ENCODE results near the gene MRPL32.

The MRPL32 gene

GRCh38 chr7:42928754-42929153 lies 3.4 kb upstream of the MRPL32 start:
- DNase-seq, result no peak

- no peak for DNase-seq
Measured at GRCh38 chr7:42929449-42929848, 2.7 kb upstream of the MRPL32 start.

- no peak for DNase-seq
Measured at GRCh38 chr7:42930889-42931288, 1.3 kb upstream of the MRPL32 start.

GRCh38 chr7:42931447-42931833 lies 736 bp upstream of the MRPL32 start:
- no peak for DNase-seq

GRCh38 chr7:42932811-42933591 lies 825 bp downstream of the MRPL32 start:
- no peak for DNase-seq

- no peak for DNase-seq
Measured at GRCh38 chr7:42934291-42934690, 2.1 kb downstream of the MRPL32 start.

GRCh38 chr7:42935861-42936260 lies 3.7 kb downstream of the MRPL32 start:
- no peak for DNase-seq

- no peak for DNase-seq
Measured at GRCh38 chr7:42939457-42940240, 7.5 kb downstream of the MRPL32 start.

- peak; percentile 70 for DNase-seq
Measured at GRCh38 chr7:42940985-42941847, 9.0 kb downstream of the MRPL32 start.

GRCh38 chr7:42945821-42946626 lies 13.8 kb downstream of the MRPL32 start:
- no peak for DNase-seq

- no peak for DNase-seq
Measured at GRCh38 chr7:42946627-42946950, 14.4 kb downstream of the MRPL32 start.

GRCh38 chr7:42947521-42947920 lies 15.3 kb downstream of the MRPL32 start:
- DNase-seq, result no peak

- no peak for DNase-seq
Measured at GRCh38 chr7:42950417-42950816, 18.2 kb downstream of the MRPL32 start.

GRCh38 chr7:42952328-42952727 lies 20.2 kb downstream of the MRPL32 start:
- no peak for DNase-seq

GRCh38 chr7:42953994-42954393 lies 21.8 kb downstream of the MRPL32 start:
- DNase-seq, result no peak

- DNase-seq, result no peak
Measured at GRCh38 chr7:42956062-42956461, 23.9 kb downstream of the MRPL32 start.

GRCh38 chr7:42959549-42959948 lies 27.4 kb downstream of the MRPL32 start:
- no peak for DNase-seq

- no peak for DNase-seq
Measured at GRCh38 chr7:42960762-42961161, 28.6 kb downstream of the MRPL32 start.

- DNase-seq, result no peak
Measured at GRCh38 chr7:42961170-42961569, 29.0 kb downstream of the MRPL32 start.

GRCh38 chr7:42964293-42964692 lies 32.1 kb downstream of the MRPL32 start:
- DNase-seq, result no peak

GRCh38 chr7:42964849-42965805 lies 33.0 kb downstream of the MRPL32 start:
- no peak for DNase-seq

Data from stimulated activated naive CD4-positive, alpha-beta T cell treated with Interleukin-2 at 50 U/mL for 16 hours (primary cell).